Retinal pigment epithelial cell (primary cell): ENCODE data around the gene GASK1A.
A peak's percentile ranks its signal among the peaks of the same experiment; 100 is the strongest.

Experiments used
- DNase-seq: peaks from one replicate; pipeline ENCODE4 v3.0.0-alpha.2; 2010; ENCODE audit warnings: low read depth
- H3K4me3 ChIP-seq: 2 replicates; pipeline ENCODE4 v1.5.1; 2011; ENCODE audit warnings: mild to moderate bottlenecking, low read length, control low read depth, moderate library complexity
- CTCF ChIP-seq: conservative IDR thresholded peaks from 2 replicates; pipeline ENCODE4 v1.5.1; 2011; ENCODE audit warnings: low read depth, low read length, control low read depth, inconsistent platforms

The GASK1A gene

GRCh38 chr3:43098761-43099160 is 119.7 kb downstream of the GASK1A start:
- no peak for DNase-seq
- TF ChIP-seq CTCF: no peak
- H3K4me3 ChIP-seq: no peak overlapping the region

GRCh38 chr3:43102773-43103480 is 123.8 kb downstream of the GASK1A start:
- H3K4me3 ChIP-seq: no peak overlapping the region
- TF ChIP-seq CTCF: no peak
- DNase-seq: no peak

GRCh38 chr3:43104039-43104438 is 124.9 kb downstream of the GASK1A start:
- DNase-seq: no peak
- TF ChIP-seq CTCF: no peak
- no peak overlapping the region for H3K4me3 ChIP-seq

GRCh38 chr3:43104660-43105595 is 125.8 kb downstream of the GASK1A start:
- TF ChIP-seq CTCF: no peak
- DNase-seq: no peak
- H3K4me3 ChIP-seq: peak overlapping the region; percentile 69

GRCh38 chr3:43105596-43106292 is 126.6 kb downstream of the GASK1A start, which contains the start of gene POMGNT2:
POMGNT2 (minus strand) TSS chr3:43106079; CDS start chr3:43081431, 24,648 bp downstream.
- DNase-seq: peak; percentile 32
- peak within 1 kb of the TSS; percentile 69 for H3K4me3 ChIP-seq
- no peak for TF ChIP-seq CTCF

GRCh38 chr3:43106293-43106628 is 127.2 kb downstream of the GASK1A start:
- H3K4me3 ChIP-seq: peak overlapping the region; percentile 44

More at GRCh38 chr3:43106293-43106628, 127.2 kb downstream of the GASK1A start:
- DNase-seq: no peak
- TF ChIP-seq CTCF: no peak
